ENCODE results near the gene HLA-DPB1.
"Not testable (repeated sequence)": the region's sequence is repeated elsewhere in the genome, so short reads cannot be mapped to it uniquely, and the experiment has no call there.

Gene HLA-DPB1

DNA sequence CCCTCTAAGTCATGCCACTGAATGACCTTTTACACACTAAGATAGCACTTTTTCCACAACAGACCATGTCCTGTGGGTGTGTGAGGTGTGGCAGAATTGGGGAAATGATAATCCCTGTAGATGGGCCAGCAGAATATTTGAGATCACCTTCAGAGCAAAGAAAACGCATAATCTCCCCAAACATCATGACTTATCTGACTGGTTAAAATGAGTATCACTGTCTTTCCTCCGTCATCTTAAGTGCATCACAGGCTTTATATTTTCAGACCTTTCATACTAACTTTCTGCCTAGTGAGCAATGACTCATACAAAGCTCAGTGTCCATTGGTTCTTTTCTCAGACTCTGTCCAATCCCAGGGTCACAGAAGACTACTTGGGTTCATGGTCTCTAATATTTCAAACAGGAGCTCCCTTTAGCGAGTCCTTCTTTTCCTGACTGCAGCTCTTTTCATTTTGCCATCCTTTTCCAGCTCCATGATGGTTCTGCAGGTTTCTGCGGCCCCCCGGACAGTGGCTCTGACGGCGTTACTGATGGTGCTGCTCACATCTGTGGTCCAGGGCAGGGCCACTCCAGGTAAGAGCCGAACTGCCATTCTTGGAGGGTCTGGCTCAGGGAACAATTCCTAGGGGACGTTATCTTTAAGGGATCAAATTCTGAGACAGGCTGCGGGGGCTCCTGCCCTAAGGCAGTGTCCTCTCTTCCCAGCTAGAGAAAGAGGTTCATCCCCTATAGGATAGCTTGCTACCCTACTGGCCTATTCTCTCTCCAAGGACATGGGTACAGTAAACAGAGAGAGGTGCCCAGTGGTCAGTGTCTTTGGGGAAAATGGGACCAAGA, at the start of gene HLA-DPB1:
Gene HLA-DPB1 (plus strand): TSS at position 423 of the 838 bp plus-strand sequence. CDS start 52 bp downstream, at position 475.
- DNase-seq: no peak

DNA sequence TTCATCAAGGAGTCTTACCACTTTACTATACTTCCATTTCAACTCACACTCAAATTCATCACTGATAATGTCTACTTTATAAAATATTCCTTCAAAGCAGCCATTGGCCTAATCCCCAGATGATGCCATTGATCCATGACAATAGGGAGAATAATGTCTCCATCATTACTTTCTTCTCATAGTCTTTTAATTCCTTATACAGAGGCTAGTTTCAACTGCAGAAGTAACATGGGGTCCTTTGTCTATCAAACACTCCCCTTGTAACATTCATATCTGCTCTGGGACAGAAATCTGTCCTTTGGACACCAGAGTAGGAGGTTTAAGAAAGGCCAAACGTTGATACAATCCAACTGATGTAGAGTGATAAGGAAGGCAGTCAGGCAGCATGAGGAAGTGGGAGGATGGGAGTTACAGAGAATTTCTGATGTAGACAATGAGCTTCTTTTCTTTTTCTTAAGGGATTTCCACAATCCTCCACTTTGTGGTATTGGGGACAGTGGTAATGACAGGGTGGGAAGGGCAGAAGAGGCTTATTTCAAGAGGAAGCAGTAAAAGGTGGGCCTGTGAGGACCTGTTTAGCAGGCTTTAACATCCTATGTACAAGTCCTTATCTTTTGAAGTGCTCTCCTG, 47.5 kb upstream of the HLA-DPB1 start:
- no peak for DNase-seq

DNA sequence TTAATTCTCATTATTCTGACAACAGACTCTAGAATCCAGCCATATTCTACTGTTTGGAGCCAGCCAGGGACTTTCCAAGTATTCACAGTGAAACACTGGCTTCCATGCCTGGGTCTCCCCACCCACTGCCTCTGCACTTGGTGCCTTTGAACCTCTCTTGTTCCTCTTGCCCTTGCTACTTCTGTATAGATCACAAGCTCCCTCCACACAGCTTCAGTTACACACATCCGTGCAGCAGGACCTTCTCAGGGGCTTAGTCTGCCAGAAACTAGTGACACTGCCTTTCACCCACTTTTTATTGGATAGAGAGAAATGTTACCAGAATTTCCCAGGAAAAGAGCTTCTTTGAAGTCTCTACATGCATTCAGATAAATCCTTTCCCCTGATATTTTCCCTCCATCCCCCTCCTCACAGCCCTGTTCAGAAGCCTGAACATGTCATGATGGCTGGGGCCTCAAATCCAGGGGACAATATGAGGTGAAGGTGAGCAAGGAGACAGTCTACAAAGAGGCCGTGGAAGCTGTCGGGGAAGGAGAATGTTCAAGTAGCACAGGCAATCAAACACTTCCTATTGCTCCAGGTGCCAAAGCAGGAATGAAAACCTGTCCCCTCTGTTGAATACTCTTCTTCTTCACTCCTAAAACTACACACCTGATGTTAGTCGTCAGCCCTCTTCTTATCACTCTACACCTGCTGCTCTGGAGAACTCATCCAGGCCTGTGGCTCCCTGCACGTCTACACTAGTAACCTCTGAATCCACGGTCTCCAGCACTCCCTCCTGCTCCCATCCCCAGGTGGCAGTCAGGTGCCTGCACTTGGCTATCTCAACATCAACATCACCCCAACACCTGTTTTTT, 46.2 kb upstream of the HLA-DPB1 start:
- DNase-seq: no peak

DNA sequence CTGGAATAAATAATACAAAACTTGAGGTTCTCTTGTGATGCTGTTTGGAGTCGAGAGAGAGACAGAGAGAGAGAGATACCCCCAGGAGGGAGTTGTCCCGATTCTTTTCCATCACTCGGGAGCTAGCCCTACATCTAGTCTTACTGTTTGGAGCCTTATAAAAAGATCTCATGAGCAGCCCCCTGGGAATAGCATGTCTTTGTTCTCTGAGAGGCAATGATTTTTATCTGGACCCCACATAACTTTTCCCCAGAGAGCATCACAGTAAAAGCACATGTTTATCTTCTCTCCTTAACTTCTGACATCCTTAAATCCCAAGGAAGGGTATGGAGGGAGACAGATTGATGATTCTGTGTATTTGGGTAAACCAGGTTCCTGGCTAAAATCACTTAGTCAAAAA, 45.5 kb upstream of the HLA-DPB1 start:
- no peak for DNase-seq

DNA sequence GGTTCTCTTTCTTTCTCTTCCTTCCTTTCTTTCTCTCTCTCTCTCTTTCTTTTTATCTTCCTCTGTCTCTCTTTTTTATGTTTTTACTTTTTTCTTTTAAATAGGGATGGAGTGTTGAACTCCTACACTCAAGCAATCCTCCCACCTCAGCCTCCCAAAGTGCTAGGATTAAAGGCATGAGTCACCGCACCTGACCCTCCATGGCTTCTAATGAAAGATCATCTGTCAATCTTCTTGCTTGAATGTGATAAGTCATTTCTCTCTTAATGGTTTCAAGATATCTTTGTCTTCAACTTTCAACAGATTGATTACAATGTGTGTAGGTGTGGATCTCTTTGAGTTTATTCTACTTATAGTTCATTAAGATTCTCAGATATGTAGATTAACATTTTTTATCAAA, 41.2 kb upstream of the HLA-DPB1 start:
- no peak for DNase-seq

DNA sequence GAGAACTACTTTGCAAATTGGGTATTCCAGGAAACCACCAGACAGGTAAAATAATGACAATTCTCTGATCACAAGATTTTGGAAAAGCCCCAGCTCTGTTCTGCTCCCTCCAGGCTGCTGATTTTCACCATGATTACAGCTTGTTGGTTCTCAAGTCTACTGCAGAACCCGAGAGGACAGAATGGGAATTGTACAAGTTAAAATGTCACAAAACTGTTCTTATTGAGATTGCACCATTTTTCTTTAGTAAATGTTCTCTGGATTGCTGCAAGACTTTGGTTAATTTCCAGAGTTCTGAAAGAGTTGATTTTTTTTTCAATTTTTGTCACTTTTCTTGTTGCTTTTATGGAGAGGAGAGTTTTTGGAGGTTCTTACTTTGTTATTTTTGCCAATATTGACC, 39.3 kb upstream of the HLA-DPB1 start:
- DNase-seq: no peak

DNA sequence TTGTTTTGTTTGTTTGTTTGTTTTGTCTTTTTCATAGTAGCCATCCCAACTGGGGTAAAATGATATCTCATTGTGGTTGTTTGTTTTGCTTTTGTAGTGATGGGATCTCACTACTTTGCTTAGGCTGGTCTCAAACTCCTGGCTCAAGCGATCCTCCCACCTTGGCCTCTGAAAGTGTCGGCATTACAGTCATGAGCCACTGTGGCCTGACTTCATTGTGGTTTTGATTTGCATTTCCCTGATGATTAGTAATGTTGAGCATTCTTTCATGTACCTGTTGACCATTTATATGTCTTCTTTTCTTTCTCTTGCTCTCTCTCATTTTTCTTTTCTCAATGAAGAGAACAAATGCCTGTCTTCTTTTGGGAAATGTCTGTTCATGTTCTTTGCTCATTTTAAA, 35.6 kb upstream of the HLA-DPB1 start:
- DNase-seq: no peak

DNA sequence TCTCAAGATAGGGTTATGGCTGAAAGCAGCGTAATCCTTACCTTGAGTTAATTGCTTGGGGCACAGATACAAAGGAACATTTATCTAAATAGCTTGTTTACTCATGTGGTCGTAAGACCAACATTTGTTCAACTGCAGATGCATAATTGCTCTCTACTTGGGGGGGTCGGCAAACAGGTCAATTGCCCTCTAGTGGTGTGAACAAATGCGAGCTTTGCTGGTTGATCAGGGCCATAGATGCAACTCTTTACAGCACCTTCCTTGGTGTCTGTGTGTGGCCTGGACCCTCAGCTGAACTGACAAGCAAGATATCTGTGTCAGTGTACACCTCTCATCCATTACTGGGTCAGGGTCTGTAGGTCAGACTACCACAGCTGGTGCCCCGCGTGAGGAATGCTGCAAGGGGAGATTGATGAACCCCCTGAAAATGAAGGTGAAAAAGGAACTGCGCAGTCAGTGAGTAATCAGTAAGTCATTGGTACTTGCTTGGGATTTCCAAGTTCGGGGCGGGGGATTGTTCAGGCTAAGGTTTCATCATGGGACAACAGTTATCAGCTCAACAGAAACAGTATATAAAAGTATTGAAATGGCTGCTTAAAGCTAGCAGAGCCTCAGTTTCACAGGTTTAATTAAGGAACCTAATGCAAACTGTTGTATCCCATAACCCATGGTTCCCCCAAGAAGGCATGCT, 26.3 kb upstream of the HLA-DPB1 start:
- no peak for DNase-seq

DNA sequence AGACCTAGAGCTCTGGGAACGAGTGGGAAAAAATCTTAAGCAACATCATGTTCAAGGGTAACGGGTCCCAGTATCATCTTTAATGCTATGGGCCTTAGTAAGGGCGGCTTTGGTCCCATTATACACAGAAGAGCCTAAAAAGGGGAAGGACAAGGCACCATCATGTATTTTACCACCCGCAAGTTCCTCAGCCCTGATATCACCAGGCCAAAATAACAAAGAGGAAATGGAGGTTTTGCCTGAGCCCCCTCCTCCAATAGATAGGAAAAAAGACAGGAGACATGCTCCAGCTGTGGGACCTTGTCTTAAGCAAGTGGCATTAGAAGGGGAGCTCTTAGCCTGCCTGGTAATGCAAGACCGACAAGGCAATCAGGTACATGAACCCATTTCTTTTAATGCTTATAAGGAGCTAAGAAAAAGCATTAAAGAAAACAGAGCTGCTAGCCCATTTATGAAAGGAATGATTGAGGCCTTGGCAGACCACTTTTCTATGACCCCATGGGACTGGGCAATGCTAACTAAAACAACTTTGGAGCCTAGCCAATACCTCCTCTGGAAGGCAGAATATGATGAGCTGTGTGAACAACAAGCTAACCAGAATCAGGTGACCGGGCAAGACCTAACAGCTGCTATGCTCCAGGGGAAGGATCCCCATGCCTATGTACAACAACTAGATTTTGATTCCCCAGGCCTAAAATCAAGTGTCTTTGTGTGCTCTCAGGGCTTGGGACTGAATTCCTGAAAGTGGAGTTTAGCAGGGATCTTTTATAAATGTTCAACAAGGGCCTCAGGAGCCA, 25.6 kb upstream of the HLA-DPB1 start:
- no peak for DNase-seq

DNA sequence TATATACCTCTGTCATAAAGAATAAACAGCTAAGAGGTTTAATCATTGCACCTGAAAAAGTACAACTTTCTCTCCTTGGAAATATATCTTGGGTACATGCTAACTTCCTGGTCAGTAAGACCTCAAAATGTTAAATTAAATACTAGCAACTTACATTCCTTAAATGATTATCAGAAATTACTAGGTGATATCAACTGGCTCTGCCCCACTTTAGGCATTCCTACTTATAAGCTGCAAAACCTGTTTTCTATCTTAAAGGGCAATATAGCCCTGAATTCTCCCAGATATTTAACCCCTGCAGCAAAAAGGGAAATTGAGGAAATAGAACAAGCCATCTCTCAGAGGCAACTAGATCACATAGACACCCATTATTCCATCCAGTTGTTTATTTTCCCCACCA, 23.2 kb upstream of the HLA-DPB1 start:
- no peak for DNase-seq

DNA sequence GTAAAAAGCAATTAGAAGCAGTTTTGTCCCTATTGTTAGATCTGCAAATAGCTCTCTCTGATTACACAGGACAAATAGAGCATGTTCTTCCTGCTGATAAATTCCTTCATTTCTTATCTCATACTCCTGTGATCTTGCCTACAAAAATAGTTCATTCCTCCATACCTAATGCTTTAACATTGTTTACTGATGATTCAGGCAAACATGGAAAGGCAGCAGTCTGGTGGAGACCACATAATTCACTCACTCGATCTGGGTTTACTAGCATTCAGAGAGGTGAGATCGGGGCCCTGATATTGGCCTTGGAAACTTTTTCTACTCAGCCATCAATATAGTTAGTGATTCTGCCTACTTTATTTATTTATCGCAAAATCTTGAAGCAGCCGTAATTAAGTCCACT, 22.6 kb upstream of the HLA-DPB1 start:
- no peak for DNase-seq

DNA sequence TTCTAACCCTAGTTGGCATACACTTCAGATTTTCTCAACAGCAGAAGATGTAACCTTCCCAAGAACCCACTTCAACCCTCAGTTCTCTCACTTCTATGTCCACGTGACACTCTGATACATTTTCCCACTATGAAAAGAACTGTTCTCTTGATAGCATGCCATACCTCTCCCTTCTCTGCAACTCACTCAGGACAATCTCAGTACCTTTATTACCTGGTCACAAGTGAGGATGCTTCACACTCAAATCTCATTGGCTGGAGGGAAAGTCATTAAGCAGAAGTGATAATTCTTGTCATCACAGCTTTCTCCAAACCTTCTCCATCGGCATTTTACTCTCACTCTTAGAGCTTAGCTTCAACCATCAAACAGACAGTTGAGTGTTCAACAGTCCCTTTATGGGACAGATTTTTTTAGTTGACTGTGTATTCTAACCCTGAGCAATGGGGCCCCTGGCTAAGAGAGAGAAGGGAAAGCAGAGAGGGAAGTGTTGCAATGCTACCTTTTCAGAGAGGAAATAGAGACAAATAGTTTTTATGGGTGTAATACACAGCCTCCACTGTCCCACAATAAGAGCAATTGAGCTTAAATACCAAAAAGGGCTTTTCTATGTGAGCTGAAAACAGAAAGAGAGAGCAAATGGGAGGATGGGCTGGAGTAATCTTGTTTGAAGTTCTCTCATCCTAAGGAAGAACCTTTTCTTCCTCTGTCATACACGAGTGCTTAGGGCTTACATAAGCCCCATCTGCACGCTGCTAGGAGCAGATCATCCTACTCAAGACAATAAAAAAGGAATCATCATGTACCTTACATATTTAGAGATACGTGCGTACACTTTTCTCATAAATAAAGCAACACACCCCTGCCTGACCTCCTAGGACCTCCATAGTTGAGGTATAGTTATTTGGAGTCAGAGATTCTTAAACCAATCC, 18.3 kb upstream of the HLA-DPB1 start:
- DNase-seq: no peak

DNA sequence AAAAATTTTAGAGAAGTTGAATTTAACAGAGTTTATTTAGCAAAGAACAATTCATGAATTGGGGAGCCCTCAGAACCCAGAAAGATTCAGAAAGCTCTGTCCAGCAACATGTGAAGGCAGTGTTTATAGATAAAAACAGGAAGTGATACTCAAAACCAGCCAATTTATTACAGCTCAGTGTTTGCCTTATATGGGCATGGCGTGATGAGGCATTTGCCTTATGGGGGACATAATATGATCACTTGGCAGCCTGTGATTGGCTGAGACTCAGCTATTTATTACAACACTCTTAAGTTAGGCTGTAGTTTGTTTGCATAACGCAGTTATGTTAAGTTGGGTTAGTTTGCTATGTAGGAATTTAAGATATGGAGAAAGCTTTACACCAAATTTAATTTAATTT, 13.8 kb upstream of the HLA-DPB1 start:
- DNase-seq: no peak

DNA sequence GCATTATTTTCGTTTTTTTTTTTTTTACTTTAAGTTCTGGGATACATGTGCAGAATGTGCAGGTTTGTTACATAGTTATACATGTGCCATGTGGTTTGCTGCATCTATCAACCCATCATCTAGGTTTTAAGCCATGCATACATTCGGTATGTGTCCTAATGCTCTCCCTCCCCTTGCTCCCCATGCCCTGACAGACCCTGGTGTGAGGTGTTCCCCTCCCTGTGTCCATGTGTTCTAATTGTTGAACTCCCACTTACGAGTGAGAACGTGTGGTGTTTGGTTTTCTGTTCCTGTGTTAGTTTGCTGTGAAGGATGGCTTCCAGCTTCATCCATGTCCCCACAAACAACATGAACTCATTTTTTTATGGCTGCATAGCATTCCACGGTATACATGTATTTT, 12.4 kb upstream of the HLA-DPB1 start:
- DNase-seq: not testable (repeated sequence)

DNA sequence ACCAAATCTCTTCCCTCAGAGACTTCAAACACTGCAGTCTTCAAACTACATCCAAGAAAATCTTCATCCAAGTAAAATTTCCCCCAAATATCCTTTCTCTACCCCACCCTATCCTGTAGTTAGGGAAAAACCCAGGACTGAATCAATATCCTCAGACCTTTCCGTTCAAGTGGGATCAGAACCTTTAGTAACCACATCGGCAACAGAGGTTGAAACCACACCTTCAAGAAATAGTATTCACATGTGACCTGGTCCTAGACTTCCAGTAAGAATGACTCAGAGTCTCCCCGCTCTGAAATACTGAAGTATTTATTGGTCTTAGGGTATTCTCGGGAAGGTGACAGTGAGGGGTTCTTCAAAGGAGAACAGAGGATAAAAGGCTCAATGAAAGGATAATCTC, 11.1 kb upstream of the HLA-DPB1 start:
- DNase-seq: no peak

DNA sequence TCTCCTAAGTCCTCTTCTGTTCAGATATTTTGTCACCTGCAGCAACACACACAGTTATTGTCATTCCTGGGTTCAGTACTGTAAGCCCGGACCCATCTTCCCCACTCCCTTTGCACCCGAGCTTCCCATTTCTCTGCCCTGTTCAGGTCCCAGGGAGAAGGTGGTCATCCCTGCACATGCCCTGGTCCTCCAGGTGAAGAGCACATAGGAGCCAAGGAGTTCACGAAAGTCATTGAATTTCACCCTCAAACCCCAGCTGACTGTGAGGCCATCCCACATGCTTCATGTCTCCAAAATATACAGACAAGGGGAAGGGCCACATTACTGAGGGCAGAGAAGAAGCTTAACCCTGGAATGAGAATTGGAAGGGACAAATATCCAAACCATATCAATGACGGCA, 10.5 kb upstream of the HLA-DPB1 start:
- no peak for DNase-seq

DNA sequence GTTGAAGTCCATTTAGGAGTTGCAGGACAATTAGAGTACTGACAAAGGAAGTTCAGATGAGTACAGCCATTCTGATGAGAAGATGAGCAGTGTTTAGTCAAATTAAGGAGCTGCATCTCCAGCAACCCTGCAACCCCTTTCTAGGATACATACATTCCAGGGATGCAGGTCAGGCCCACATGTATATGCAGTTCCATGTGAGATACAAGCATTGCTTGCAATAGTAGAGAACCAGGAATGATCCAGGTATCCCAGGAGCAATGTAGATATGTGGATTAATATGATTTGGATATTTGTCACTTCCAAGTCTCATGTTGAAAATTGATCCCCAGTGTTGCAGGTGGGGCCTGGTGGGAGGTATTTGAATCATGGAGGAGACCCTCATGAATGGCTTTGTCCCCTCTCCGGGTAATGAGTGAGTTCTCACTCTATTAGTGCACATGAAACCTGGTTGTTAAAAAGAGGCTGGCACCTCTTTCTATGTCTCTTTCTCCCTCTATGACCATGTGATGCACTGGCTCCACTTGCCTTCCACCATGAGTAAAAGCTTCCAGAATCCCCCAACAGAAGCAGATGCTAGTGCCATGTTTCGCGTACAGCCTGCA, 8.8 kb upstream of the HLA-DPB1 start:
- no peak for DNase-seq

DNA sequence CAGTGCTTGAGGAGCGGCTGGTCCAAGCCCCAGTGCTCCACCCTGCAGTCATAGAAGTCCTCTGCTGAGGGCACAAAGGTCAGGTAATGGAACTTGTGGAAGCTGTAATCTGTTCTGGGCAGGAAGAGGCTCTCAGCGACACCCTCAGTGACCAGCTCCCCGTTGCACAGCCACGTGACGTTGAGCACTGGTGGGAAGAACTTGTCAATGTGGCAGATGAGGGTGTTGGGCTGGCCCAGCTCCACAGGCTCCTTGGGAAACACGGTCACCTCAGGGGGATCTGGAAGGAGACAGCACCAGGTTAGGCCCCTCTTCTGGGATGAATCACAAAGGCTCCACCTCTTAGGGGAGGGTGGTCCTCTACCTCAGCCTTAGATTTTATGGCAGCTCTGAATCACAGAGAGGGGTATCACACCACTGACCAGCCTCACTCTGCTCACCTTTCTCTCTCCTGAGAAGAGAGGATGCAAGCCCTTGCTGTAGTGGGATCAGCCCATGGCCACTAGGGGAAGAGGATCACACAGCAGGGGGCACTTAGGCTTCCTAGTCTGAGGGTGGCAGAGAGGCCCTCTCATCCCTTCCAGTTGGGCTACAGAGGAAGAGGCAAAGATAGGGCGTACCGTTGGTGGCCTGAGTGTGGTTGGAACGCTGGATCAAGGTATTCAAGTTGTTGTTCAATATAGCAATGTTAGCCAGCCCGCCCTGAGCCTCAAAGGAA, 6.6 kb upstream of the HLA-DPB1 start:
- DNase-seq: no peak

DNA sequence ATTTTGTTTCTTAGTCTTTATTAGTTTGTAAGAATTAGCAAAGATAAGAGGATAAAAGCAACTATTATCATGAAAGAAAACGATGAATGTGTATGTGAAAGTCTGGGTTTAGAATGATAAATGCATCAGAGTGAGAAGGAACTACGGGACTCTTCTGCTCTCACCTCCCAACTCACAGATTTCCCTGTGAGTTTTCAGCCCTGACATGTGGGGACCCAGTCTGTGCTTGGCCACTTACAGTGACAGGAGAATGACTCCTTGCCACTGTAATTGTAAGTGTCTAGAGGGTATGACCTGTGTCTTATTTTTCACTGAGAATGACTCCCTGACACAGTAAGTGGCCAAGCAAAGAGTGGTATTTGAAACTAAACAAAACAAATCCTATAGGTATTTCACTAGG, 4.9 kb upstream of the HLA-DPB1 start:
- DNase-seq: no peak

DNA sequence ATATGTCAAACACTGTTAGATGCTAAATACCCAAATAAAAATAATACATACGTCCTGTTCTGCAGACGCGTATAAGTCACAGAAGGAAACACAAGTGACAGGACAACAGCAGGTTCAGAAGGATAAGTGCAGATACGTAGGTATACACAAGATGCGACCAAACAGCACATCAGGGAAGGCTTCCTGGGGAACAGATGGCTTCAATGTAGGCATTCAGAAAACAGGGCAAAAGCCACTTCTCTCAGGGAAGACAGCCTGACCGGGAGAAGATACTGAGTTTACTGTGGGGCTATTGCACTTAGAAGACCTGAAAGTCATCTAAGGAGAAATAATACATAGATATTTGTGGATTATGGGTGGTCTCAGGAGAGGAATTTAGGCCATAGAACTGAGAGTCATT, 4.2 kb upstream of the HLA-DPB1 start:
- no peak for DNase-seq
